ENCODE results near the gene MOGAT3. TPM values are rescaled to one million over a fixed set of nuclear protein-coding genes. Genes with fewer than 3 reads are reported as not detected.

The MOGAT3 gene
- total and polyA plus RNA-seq, 2 of the 4 experiments (the other 2 are of a cell fraction): not detected

DNA sequence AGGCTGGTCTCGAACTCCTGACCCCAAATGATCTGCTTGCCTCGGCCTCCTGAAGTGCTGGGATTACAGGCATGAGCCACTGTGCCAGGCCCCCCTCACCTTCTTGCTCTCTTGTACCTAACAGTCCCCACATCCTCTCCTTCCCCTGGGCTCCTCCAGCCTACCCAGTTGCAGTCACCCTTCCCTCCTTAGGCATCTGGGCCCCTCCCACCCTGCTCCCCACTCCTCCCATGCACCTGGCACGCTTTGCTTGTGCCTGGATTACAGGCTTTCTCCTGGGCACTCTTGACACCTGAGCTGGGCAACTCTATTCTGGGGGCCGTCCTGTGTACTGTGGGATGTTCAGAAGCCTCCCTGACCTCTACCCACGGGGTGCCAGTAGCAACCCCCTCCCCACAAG lies 33.8 kb upstream of the MOGAT3 start:
- H2BK5ac ChIP-seq (ENCODE audit: low read depth, low read length, poor library complexity, severe bottlenecking): no peak overlapping the region
- H3K9me1 ChIP-seq (ENCODE audit: insufficient read depth, low read length): peaks cover 4% of the 10 kb centered on the region
- no TSS peak for BruUV-seq (replicated peaks)
- TF ChIP-seq MAFK (IDR thresholded peaks at IDR 0.05; ENCODE audit: low read depth, low read length) (no peak), MXI1 (IDR thresholded peaks at IDR 0.05; ENCODE audit: borderline replicate concordance, low read depth, low read length) (no peak), MAZ (IDR thresholded peaks at IDR 0.05; ENCODE audit: borderline replicate concordance, low read depth, low read length) (no peak)
- H3K9ac ChIP-seq (ENCODE audit: low read depth, low read length): no peak overlapping the region
- 85% methylated on average over 2 of the region's 5 CpGs; no CpG with 5 or more reads in 1 of the 2 experiments for WGBS, 2 experiments (ENCODE audit: extremely low coverage in 2 of 2, insufficient read length in 1 of 2)
- H4K91ac ChIP-seq (ENCODE audit: insufficient read depth, low read depth, low read length): no peak overlapping the region
- peaks cover 0 to 18% of the 10 kb centered on the region in 2 experiments; a peak in 2 of 4 replicates for H3K79me1 ChIP-seq (ENCODE audit: low read depth in 1 of 2, low read length in 2 of 2)
- H3K9me3 ChIP-seq (ENCODE audit: control insufficient read depth, insufficient read depth, low read length): no peaks in the 10 kb centered on the region
- H3K4ac ChIP-seq (ENCODE audit: low read depth, low read length): no peak overlapping the region
- no peak overlapping the region for H3K23ac ChIP-seq (ENCODE audit: low read depth, low read length)
- ATAC-seq (ENCODE audit: low read depth) (no peak), DNase-seq (no peak)
- H3K14ac ChIP-seq (replicated peaks; ENCODE audit: low read depth, low read length): no peak overlapping the region
- in situ Hi-C loops (cut with MboI; ENCODE audit: low sequenced_read_pairs) (no loop called here), dilution Hi-C loops (cut with HindIII; ENCODE audit: low sequenced_read_pairs, unreplicated experiment) (no loop called here), intact Hi-C loops (cut with micrococcal nuclease) (no loop called here)
- H3K36me3 ChIP-seq (ENCODE audit: control insufficient read depth, insufficient read depth, low read length): peaks cover 26% of the 10 kb centered on the region
- ChIA-PET POLR2A (ENCODE audit: unreplicated experiment) (no interaction called here), CTCF (no interaction called here)
- H3K18ac ChIP-seq (ENCODE audit: low read depth, low read length): no peak overlapping the region
- H3K4me3 ChIP-seq (ENCODE audit: insufficient read depth, low read depth, low read length): no peak overlapping the region
- H2AK5ac ChIP-seq (ENCODE audit: low read depth, low read length): no peak overlapping the region
- peaks cover 8% of the 10 kb centered on the region for H3K4me1 ChIP-seq (ENCODE audit: control insufficient read depth, insufficient read depth, low read length)
- H2AFZ ChIP-seq (replicated peaks; ENCODE audit: low read length, poor library complexity): no peak overlapping the region
- no peak overlapping the region for H2BK20ac ChIP-seq (ENCODE audit: low read depth, low read length)
- H2AK9ac ChIP-seq (replicated peaks; ENCODE audit: low read depth, low read length, poor library complexity): peak overlapping the region; percentile 42
- peaks cover 12% of the 10 kb centered on the region for H4K20me1 ChIP-seq (ENCODE audit: insufficient read depth, low read length)
- H2BK15ac ChIP-seq (ENCODE audit: low read depth, low read length): no peak overlapping the region
- no peak overlapping the region for H4K8ac ChIP-seq (ENCODE audit: low read depth in 2 of 2, low read length in 2 of 2)
- H4K5ac ChIP-seq (ENCODE audit: low read depth, low read length): no peak overlapping the region
- H3K27ac ChIP-seq (ENCODE audit: insufficient read depth, low read length): no peak overlapping the region
- no peak overlapping the region for H3K56ac ChIP-seq (ENCODE audit: extremely low read depth, insufficient read depth, low read length)
- H2BK120ac ChIP-seq (ENCODE audit: low read depth, low read length): no peak overlapping the region
- no peak overlapping the region for H3K4me2 ChIP-seq (ENCODE audit: low read depth, low read length)
- H3K27me3 ChIP-seq (ENCODE audit: control insufficient read depth, insufficient read depth, low read length): no peaks in the 10 kb centered on the region

Measured in IMR-90 (cell line).